ENCODE data around the gene BCAS3.
"Not testable (repeated sequence)": the region's sequence is repeated elsewhere in the genome, so short reads cannot be mapped to it uniquely, and the experiment has no call there.

- TF ChIP-seq EZH2phosphoT487 (IDR thresholded peaks at IDR 0.05; ENCODE audit: borderline replicate concordance, low read length); CTCF (IDR thresholded peaks at IDR 0.05; ENCODE audit: low read depth, low read length, poor library complexity, severe bottlenecking): not testable (repeated sequence)
Measured at GRCh38 chr17:61357061-61357460, 679.4 kb downstream of the BCAS3 start.

Measured in DOHH2 (cell line).